Activated B cell treated with CpG ODN at 0.5 μM for 24 hours (primary cell): ENCODE measurements around the gene ZNF500. TPM values are rescaled to one million over a fixed set of nuclear protein-coding genes. Genes with fewer than 3 reads are reported as not detected.
A peak's percentile ranks its signal among the peaks of the same experiment; 100 is the strongest.
"Not testable (repeated sequence)": the region's sequence is repeated elsewhere in the genome, so short reads cannot be mapped to it uniquely, and the experiment has no call there.

Source experiments
- ATAC-seq: fragments of 200-7000 bp; cut with Tn5 transposase; one replicate; pipeline ENCODE4 v1.10.0; 2021; ENCODE audit warnings: low read depth, mild to moderate bottlenecking, moderate library complexity
- CTCF ChIA-PET: fragments of 350-600 bp; sonication (Branson Sonifier 250); formaldehyde crosslinking; loops from one replicate; lab custom pipeline; 2021; ENCODE audit warnings: antibody characterized with exemption; lab: Charles Lee
- POLR2A ChIA-PET: fragments of 350-600 bp; sonication (Branson Sonifier 250); formaldehyde crosslinking; loops from one replicate; lab custom pipeline; 2021; ENCODE audit warnings: antibody characterized with exemption; lab: Charles Lee
- DNase-seq: peaks from one replicate; pipeline ENCODE4 v3.0.0; 2022
- H3K27ac Mint-ChIP-seq: one replicate; pipeline ENCODE4 v1.8.0; 2020; ENCODE audit warnings: mixed read lengths
- H3K27me3 Mint-ChIP-seq: one replicate; pipeline ENCODE4 v1.8.0; 2021; ENCODE audit warnings: mixed read lengths
- H3K36me3 Mint-ChIP-seq: one replicate; pipeline ENCODE4 v1.8.0; 2021; ENCODE audit warnings: low read depth, mixed read lengths
- H3K4me1 Mint-ChIP-seq: one replicate; pipeline ENCODE4 v1.8.0; 2021; ENCODE audit warnings: mixed read lengths
- H3K4me3 Mint-ChIP-seq: one replicate; pipeline ENCODE4 v1.8.0; 2020; ENCODE audit warnings: mild to moderate bottlenecking, mixed read lengths
- H3K9me3 Mint-ChIP-seq: one replicate; pipeline ENCODE4 v1.8.0; 2020; ENCODE audit warnings: mixed read lengths
- intact Hi-C: fragments of 100-400 bp; cut with micrococcal nuclease; formaldehyde crosslinking; loops from one replicate; pipeline ENCODE4 v1.15.1; 2024
- total RNA-seq: library from RNA; stranded (reverse); gene quantifications from 2 replicates; pipeline ENCODE4 v1.2.3, GENCODE V29; 2022
- TF ChIP-seq, protein P1 (sequence below): fragments of 200-600 bp; IDR thresholded peaks from one replicate; pipeline ENCODE4 v1.8.0; 2022; ENCODE audit warnings: antibody characterized with exemption, mild to moderate bottlenecking

Gene ZNF500
- total RNA-seq, 1 donor from 2014 or later, result 19.1 TPM

DNA sequence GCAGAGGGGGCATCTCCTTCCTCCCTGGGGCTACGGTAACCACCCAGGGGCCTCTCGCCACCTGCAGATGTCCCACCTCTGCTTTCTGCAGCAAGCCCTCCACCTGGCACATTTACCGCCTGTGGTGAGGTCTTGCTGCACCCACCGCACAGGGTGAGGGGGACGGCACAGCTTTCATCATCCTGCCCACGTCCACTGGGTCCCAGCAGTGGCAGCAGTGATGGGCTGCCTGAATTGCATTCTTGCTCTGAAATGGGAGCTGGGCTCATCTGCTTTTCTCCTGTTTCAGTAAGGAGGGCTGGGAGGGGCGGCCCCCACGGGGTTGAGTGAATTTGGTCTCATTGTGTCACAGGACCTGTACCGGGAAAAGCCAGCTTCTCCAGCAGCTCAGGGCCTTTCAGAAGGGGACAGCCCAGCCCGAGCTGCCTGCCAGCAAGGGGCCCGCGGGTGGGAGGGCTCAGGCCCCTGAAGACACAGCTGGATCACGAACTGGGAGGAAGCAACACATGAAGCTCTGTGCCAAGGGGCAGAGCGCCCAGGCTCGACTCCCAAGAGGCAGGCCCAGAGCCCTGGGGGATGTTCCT, 19.9 kb downstream of the ZNF500 start:
- intact Hi-C loops, result no loop called here
- POLR2A ChIA-PET, result no interaction called here
- peaks cover 10% of the 10 kb centered on the region for H3K36me3 Mint-ChIP-seq
- H3K9me3 Mint-ChIP-seq, result no peaks in the 10 kb centered on the region
- no peak overlapping the region for H3K4me3 Mint-ChIP-seq
- H3K27me3 Mint-ChIP-seq, result no peaks in the 10 kb centered on the region
- ATAC-seq, result no peak
- CTCF ChIA-PET, result interaction anchor here (1.0 kb wide), 1 partner anchor 12 kb away, joined by 4 read pairs; the partner anchor contains the start of gene DNAAF8
- TF ChIP-seq, protein P1, sequence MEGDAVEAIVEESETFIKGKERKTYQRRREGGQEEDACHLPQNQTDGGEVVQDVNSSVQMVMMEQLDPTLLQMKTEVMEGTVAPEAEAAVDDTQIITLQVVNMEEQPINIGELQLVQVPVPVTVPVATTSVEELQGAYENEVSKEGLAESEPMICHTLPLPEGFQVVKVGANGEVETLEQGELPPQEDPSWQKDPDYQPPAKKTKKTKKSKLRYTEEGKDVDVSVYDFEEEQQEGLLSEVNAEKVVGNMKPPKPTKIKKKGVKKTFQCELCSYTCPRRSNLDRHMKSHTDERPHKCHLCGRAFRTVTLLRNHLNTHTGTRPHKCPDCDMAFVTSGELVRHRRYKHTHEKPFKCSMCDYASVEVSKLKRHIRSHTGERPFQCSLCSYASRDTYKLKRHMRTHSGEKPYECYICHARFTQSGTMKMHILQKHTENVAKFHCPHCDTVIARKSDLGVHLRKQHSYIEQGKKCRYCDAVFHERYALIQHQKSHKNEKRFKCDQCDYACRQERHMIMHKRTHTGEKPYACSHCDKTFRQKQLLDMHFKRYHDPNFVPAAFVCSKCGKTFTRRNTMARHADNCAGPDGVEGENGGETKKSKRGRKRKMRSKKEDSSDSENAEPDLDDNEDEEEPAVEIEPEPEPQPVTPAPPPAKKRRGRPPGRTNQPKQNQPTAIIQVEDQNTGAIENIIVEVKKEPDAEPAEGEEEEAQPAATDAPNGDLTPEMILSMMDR, result no peak
- no peak for DNase-seq
- H3K4me1 Mint-ChIP-seq, result peaks cover 25% of the 10 kb centered on the region
- no peak overlapping the region for H3K27ac Mint-ChIP-seq

DNA sequence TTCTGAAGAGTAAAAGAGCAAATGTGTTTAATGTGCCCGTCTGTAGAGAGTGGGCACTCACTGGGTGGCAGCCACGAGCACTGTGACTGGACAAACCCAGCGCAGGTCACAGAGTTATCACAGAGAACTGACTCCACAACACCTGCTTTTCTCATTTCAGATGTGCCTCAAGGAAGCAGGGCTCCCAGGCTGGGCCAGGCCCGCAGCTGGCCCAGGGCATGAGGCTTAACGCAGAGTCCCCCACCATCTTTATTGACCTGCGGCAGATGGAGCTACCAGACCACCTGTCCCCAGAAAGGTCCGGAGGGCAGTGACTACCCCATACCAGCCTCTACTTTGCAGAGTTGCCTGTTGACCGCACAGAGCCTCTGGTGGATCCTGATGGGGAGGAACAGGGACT, 20.7 kb downstream of the ZNF500 start:
- Mint-ChIP-seq H3K36me3 (peaks cover 6% of the 10 kb centered on the region), H3K27me3 (no peaks in the 10 kb centered on the region), H3K9me3 (no peaks in the 10 kb centered on the region), H3K27ac (no peak overlapping the region), H3K4me3 (no peak overlapping the region), H3K4me1 (peaks cover 25% of the 10 kb centered on the region)
- ChIA-PET CTCF (no interaction called here), POLR2A (no interaction called here)
- TF ChIP-seq, protein P1, result no peak
- intact Hi-C loops, result no loop called here
- DNase-seq, result no peak
- ATAC-seq, result no peak

DNA sequence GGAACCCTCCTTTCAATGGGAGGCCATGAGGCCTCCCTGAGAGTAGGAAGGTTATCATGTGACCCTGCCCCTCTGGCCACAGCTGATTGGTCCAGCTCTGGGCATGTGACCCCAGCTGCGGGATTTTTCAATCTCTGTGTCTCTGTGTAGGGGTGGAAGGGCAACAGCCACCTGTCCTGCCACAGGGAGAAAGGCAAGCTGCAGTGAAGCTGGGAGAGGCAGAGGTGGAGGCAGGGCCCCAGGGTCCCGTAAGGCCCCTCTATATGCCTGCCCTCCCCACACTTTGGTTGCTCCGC, 21.7 kb downstream of the ZNF500 start:
- Mint-ChIP-seq H3K9me3 (no peaks in the 10 kb centered on the region), H3K4me1 (peaks cover 25% of the 10 kb centered on the region), H3K4me3 (no peak overlapping the region), H3K27ac (no peak overlapping the region), H3K27me3 (no peaks in the 10 kb centered on the region), H3K36me3 (no peaks in the 10 kb centered on the region)
- TF ChIP-seq, protein P1, result no peak
- POLR2A ChIA-PET, result no interaction called here
- ATAC-seq, result no peak
- CTCF ChIA-PET, result no interaction called here
- DNase-seq, result no peak
- intact Hi-C loops, result no loop called here

DNA sequence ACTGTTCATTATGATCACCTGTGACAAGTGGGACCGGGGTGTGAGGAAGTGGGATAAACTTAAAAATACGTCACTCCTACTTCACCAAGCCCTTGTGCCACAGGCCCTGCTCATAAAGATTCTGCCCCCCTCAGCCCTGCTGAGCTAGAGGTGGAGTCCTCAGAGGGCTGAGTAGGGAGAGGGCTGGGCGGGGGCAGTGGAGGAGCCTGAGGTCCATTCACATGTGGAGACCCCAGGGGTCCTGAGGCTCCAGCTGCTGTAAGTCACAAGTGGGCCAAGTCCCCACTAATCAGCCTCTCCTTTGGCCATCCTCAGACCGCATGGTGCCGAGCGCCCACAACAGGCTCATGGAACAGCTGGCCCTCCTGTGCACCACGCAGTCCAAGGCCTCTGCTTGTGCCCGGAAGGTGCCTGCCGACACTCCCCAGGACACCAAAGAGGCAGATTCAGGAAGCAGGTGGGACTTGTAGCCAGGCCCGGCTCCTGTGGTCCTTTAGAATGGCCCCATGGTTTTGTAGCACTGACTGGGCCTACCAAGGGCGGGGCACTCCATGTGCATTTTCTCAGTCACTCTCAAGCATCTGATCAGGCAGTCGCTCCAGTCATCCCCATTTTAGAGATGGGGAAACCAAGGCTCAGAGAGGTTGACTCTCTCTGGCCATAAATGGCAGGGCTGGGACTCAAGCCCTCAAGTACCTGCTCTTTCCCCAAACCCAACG, 22.2 kb downstream of the ZNF500 start:
- POLR2A ChIA-PET, result no interaction called here
- H3K36me3 Mint-ChIP-seq, result no peaks in the 10 kb centered on the region
- no peak overlapping the region for H3K27ac Mint-ChIP-seq
- CTCF ChIA-PET, result no interaction called here
- ATAC-seq, result no peak
- H3K4me1 Mint-ChIP-seq, result peaks cover 25% of the 10 kb centered on the region
- TF ChIP-seq, protein P1, result no peak
- H3K9me3 Mint-ChIP-seq, result no peaks in the 10 kb centered on the region
- intact Hi-C loops, result no loop called here
- no peak for DNase-seq
- H3K4me3 Mint-ChIP-seq, result no peak overlapping the region
- H3K27me3 Mint-ChIP-seq, result no peaks in the 10 kb centered on the region

DNA sequence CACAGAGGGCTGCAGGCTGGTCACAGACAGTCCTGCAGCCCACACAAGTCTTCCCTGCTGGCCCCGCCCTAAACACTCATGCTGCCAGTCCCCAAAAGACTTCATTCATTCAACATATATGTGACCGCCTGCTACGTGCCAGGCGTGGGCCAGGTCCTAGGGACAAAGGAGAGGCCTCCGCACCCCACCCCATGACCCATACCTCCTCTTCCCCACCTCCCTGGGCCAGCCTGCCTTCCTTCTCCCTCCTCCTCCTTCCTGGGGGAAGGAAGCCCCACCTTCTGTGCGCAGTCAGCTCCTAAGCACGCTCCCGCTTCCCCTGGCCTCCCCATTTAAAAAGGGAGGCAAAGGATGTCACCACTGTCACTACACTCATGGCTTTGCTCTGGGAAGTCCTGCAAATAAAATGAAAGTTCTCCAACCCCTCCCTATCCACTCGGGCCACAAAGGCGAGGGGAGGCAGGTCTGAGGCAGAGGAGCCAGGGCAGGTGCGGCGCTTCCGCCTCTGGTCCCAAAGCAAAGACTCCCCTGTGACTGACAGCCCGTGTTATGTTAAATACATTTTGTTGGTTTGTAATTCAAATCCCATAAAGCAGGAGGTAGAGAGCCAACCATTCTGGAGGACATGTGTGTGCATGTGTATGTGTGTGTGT, 23.6 kb downstream of the ZNF500 start:
- peak overlapping the region; percentile 52 for H3K4me3 Mint-ChIP-seq
- no peaks in the 10 kb centered on the region for H3K27me3 Mint-ChIP-seq
- ChIA-PET POLR2A (no interaction called here), CTCF (no interaction called here)
- H3K4me1 Mint-ChIP-seq, result peaks cover 22% of the 10 kb centered on the region
- intact Hi-C loops, result no loop called here
- DNase-seq, result no peak
- no peak for ATAC-seq
- no peak overlapping the region for H3K27ac Mint-ChIP-seq
- TF ChIP-seq, protein P1, result no peak
- H3K36me3 Mint-ChIP-seq, result no peaks in the 10 kb centered on the region
- H3K9me3 Mint-ChIP-seq, result no peaks in the 10 kb centered on the region

DNA sequence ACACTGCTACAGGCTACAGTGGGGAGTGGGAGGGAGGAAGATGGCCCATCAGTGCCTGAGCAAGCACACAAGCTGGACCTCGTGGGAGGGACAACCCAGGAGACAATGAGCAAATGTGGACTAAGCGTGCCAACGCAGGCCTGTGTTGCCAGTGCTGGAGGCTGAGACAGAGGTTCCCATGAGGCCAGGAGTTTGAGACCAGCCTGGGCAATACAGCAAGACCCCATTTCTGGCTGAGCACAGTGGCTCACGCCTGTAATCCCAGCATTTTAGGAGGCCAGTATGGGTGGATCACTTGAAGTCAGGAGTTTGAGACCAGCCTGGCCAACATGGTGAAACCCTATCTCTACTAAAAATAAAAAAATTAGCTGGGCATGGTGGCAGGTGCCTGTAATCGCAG, 28.6 kb downstream of the ZNF500 start:
- H3K36me3 Mint-ChIP-seq, H3K4me3 Mint-ChIP-seq, intact Hi-C loops, H3K9me3 Mint-ChIP-seq, H3K27me3 Mint-ChIP-seq, H3K27ac Mint-ChIP-seq, ATAC-seq, DNase-seq, CTCF ChIA-PET, POLR2A ChIA-PET: not testable (repeated sequence)
- H3K4me1 Mint-ChIP-seq, result peaks cover 16% of the 10 kb centered on the region
